Stimulated activated CD4-positive, alpha-beta T cell treated with anti-CD3 and anti-CD28 coated beads, TNF-alpha, amount 100 ng/mL, for 1 hour (primary cell): Measurements from ENCODE around the gene SLCO1A2.
"Not testable (repeated sequence)": the region's sequence is repeated elsewhere in the genome, so short reads cannot be mapped to it uniquely, and the experiment has no call there.

Experiments used
- DNase-seq, 3 donors: peaks; one replicate each; pipeline ENCODE4 v3.0.0-alpha.2; 2020; ENCODE audit warnings: low read depth in 3 of 3, low spot score in 1 of 3

SLCO1A2 gene, protein sequence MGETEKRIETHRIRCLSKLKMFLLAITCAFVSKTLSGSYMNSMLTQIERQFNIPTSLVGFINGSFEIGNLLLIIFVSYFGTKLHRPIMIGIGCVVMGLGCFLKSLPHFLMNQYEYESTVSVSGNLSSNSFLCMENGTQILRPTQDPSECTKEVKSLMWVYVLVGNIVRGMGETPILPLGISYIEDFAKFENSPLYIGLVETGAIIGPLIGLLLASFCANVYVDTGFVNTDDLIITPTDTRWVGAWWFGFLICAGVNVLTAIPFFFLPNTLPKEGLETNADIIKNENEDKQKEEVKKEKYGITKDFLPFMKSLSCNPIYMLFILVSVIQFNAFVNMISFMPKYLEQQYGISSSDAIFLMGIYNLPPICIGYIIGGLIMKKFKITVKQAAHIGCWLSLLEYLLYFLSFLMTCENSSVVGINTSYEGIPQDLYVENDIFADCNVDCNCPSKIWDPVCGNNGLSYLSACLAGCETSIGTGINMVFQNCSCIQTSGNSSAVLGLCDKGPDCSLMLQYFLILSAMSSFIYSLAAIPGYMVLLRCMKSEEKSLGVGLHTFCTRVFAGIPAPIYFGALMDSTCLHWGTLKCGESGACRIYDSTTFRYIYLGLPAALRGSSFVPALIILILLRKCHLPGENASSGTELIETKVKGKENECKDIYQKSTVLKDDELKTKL

GRCh38 chr12:21334771-21335325, at the start of gene SLCO1A2:
Gene SLCO1A2 (minus strand): TSS chr12:21334917. CDS start chr12:21334647, 270 bp downstream.
- DNase-seq: no peak

DNA sequence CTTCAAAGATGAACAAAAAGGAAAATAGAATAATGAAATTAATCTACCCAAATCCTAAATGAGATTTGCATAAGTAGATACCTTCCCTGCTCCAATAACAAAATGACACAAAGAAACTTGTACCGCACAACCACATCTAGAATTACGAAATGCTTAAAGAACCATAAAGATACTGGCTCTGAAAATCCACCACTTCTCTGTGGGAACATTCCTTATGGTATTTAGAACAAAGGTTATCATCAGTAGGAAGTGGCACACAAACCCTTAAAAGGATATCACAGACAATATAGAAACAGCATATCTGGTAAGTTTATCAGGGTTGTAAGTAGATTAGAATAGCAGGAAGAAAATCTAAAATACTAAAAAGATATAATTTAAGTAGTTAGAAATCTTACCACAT, 49.5 kb upstream of the SLCO1A2 start:
- DNase-seq: no peak

GRCh38 chr12:21381320-21381719, 46.6 kb upstream of the SLCO1A2 start:
- DNase-seq: not testable (repeated sequence)

GRCh38 chr12:21379218-21379617, 44.5 kb upstream of the SLCO1A2 start:
- DNase-seq: no peak

DNA sequence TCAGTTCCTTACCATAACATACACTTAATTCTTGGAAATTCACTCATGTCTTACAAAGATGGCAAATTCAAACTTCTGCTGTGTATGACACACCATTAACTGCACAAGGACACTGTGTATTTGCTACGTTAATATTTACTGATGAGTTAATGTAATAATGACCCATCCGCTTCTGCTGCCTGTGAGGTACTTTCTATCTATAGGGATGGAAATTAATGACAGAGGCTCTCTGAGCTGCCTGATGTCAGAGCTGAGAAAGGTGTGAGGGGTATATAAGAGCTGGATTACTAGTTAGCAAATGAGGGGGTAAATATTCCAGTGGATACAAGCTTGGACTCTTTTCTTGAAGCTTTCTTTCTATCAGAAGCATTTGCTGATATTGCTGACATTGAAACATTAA, 37.9 kb upstream of the SLCO1A2 start, which contains the start of gene IAPP:
TSS of gene IAPP (plus strand) at position 301 of the 400 bp plus-strand sequence. CDS start 450 bp downstream, outside the sequence.
- DNase-seq: no peak

- DNase-seq: no peak
These were observed 36.2 kb upstream of the SLCO1A2 start for GRCh38 chr12:21370845-21371449.

- no peak for DNase-seq
These were observed 34.6 kb upstream of the SLCO1A2 start for GRCh38 chr12:21369141-21369980.

DNA sequence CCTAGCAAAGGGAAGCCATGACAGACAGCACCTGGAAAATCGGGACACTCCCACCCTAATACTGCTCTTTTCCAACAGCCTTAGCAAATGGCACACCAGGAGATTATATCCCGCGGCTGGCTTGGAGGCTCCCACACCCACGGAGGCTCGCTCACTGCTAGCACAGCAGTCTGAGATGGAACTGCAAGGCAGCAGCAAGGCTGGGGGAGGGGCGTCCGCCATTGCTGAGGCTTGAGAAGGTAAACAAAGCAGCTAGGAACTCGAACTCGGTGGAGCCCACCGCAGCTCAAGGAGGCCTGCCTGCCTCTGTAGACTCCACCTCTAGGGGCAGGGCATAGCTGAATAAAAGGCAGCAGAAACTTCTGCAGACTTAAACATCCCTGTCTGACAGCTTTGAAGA, 25.9 kb upstream of the SLCO1A2 start:
- DNase-seq: not testable (repeated sequence)

GRCh38 chr12:21354641-21355040, 19.9 kb upstream of the SLCO1A2 start:
- DNase-seq: no peak

GRCh38 chr12:21353948-21354347, 19.2 kb upstream of the SLCO1A2 start:
- no peak for DNase-seq

GRCh38 chr12:21353487-21353886, 18.8 kb upstream of the SLCO1A2 start:
- DNase-seq: no peak

DNA sequence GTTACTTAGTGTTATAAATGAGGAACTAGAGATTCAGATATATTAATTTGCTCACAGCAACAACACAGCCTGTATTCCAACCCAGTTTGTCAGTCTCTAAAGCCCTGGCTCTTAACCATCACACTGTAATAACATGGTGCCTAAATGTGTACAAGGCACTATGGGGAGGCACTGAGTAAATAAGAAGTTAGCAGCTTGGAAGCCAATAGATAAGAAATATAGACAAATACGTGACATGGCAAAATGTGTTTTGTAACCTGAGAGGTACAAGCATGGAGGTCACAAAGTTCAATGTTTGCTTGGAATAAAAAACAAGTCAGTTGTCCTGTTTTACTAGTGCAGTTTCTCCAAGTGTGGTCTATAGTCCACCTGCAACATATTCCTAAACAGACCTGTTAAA, 16.3 kb upstream of the SLCO1A2 start:
- no peak for DNase-seq

DNA sequence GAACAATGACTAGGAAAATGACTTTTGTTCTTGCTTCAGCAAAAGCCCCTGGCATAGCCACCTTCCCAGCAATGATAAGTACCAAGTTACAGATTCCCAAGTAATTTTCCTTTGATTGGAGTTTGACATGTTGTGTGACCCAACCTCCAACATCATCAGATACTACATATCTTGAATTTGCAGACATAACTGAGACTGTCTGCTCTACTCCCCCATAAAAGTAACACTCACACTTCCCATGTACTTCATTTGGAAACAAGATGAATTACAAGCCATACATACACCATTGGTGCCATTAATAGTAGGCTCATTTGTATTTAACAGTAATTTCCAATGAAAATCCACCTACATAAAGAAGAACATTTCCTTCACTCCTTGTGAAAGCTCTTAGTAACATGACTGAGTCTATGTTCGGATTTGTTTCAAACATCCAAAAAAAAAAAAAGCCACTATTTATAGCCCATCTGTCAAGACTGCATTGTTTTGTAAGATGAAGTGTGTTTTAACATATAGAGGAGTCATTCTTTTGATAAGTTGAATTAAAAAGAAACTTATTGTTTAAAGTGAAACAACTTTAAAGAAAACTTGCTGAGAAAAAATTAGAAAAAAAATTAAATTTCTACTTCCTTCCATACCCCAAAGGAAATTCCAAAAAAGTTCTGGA, 12.0 kb upstream of the SLCO1A2 start:
- DNase-seq: no peak

DNA sequence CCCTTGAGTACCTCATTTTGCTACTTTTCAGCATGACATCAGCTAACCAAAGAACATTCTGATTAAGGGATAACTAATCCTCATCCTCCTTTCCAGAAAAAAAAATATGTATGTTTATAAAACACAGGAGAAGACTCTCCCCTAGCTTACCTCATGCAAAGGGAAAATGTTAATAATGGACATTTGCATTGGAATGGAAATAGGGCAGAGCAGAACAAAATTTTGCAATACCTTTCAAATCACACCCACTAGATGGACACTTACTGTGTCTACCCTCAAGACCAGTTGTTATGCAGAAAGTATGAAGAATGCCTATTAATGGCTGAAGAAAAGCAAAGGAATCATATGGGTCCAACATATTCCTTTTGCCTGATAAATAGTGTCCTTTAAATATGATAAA, 8.9 kb upstream of the SLCO1A2 start:
- DNase-seq: no peak

DNA sequence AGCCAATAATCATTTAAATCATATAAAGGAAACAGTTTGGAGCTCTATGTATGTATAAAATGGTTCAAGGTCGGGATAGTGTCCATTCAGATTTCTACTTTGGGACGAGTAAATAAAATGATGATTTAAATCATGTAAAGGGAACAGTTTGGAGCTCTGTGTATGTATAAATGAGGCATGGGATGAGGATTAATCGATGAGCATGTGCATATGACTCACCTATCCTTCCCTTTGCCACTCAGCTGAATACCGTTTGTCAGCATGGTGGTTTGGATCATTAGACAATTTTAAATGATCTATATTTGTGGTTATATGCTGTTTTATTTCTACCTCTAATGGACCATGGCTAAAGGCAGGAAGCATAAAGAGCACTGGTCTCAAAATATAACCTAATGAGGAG, 7.1 kb upstream of the SLCO1A2 start:
- DNase-seq: no peak

GRCh38 chr12:21340403-21340802, 5.7 kb upstream of the SLCO1A2 start:
- no peak for DNase-seq

- DNase-seq: no peak
These were observed 5.2 kb upstream of the SLCO1A2 start for GRCh38 chr12:21339921-21340320.

DNA sequence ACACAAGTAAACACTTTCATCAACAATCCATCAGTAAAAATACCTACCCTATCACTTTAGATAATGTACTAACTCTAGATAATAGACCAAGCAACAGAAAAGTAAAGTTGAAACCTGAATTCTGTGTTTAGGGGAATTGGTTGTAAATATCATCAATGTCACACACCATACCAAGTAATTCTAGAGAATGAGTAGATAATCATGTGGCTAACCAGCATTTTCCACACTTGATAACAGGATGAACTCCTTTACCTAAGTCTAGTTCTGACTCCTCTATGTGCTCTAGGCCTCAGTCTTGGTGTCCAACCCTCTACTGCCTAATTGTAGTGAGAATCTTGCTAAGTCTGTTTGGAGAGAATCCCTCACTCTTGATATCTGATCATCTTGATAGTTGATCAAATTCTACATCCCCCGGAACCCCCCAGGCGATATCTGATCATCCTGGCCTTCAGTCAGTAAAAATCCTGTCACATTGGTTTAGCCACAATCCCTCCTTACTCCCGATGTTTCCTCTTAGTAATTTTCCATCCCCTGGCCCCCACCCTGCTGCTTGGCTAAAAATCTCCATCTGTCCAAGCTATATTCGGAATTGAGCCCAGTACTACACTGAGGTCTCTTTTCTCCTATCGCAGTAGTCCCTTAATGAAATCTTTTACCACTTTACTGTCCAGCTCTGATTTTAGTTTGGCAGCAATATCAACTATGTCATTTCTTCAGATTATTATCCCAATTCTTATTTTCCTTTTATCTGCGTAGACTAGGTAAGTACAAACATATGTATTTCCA, 3.4 kb upstream of the SLCO1A2 start:
- DNase-seq: no peak

DNA sequence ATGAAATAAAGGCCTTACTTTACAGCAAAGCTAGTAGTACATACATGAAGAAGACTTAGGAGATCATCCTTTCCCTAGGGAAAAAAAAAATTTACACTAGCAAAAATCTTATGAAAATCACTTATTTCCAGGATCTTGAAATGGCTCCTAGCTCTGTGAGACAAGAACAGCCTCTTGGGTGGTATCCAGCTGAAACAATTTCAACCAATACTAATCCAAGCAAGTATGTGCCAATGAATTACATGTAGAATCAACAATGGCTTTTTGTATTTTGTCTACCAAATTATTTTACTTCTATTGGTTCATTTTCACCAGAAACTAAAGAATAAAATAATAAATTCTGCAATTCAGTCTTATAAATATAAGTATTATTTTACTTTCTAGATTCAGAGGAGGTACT, 2.7 kb upstream of the SLCO1A2 start:
- DNase-seq: no peak

GRCh38 chr12:21336656-21337055, 1.9 kb upstream of the SLCO1A2 start:
- no peak for DNase-seq
